GM21390 (cell line): ENCODE data around the gene PIK3CD.

Experiments used
- ATAC-seq: cut with Tn5 transposase; IDR thresholded peaks from one replicate; pipeline ENCODE4 v1.9.1; 2021; ENCODE audit not compliant: unreplicated experiment

PIK3CD gene

GRCh38 chr1:9716404-9717192 is 65.1 kb downstream of the PIK3CD start:
- ATAC-seq: no peak

GRCh38 chr1:9717193-9718005 is 65.9 kb downstream of the PIK3CD start:
- ATAC-seq: peak; percentile 75

GRCh38 chr1:9718006-9718680 is 66.6 kb downstream of the PIK3CD start:
- ATAC-seq: no peak

- ATAC-seq: no peak
Measured at GRCh38 chr1:9719978-9720722, 68.6 kb downstream of the PIK3CD start.

- no peak for ATAC-seq
Measured at GRCh38 chr1:9720785-9721605, 69.5 kb downstream of the PIK3CD start.

- no peak for ATAC-seq
Measured at GRCh38 chr1:9721606-9722377, 70.3 kb downstream of the PIK3CD start.

GRCh38 chr1:9722378-9722749 is 70.8 kb downstream of the PIK3CD start:
- ATAC-seq: no peak

GRCh38 chr1:9723068-9723805 is 71.7 kb downstream of the PIK3CD start:
- ATAC-seq: no peak

- ATAC-seq: no peak
Measured at GRCh38 chr1:9723926-9724325, 72.4 kb downstream of the PIK3CD start.

- ATAC-seq: peak; percentile 55
Measured at GRCh38 chr1:9724706-9725476, 73.4 kb downstream of the PIK3CD start.

GRCh38 chr1:9726406-9726805 is 74.9 kb downstream of the PIK3CD start:
- no peak for ATAC-seq

- ATAC-seq: no peak
Measured at GRCh38 chr1:9726905-9727595, 75.5 kb downstream of the PIK3CD start.

- ATAC-seq: no peak
Measured at GRCh38 chr1:9728451-9729295, 77.1 kb downstream of the PIK3CD start.

GRCh38 chr1:9729523-9729922 is 78.0 kb downstream of the PIK3CD start:
- no peak for ATAC-seq

GRCh38 chr1:9730096-9730901 is 78.8 kb downstream of the PIK3CD start:
- ATAC-seq: no peak
